Ovary (tissue), 9 donors: ENCODE data around the gene PPP5C. TPM values are rescaled to one million over a fixed set of nuclear protein-coding genes. Genes with fewer than 3 reads are reported as not detected.
A peak's percentile ranks its signal among the peaks of the same experiment; 100 is the strongest.

Experiments used
- DNase-seq, 5 donors: peaks; one replicate each; pipeline ENCODE4 v3.0.0-alpha.2; 2019 to 2020
- H3K27ac ChIP-seq, 2 donors: fragments of 200-600 bp; one replicate each; pipeline versions ENCODE4 v1.5.1 to v1.8.0; 2019 to 2022
- H3K27me3 ChIP-seq: fragments of 200-600 bp; one replicate; pipeline ENCODE4 v1.8.0; 2022
- H3K36me3 ChIP-seq: fragments of 200-600 bp; sonication (generic); one replicate; pipeline ENCODE4 v1.5.1; 2019
- H3K4me1 ChIP-seq: one replicate; pipeline ENCODE4 v1.8.1; 2013; ENCODE audit warnings: mild to moderate bottlenecking, moderate library complexity; ENCODE audit not compliant: insufficient read depth
- H3K4me3 ChIP-seq: fragments of 200-600 bp; sonication (generic); one replicate; pipeline ENCODE4 v1.5.1; 2017
- H3K9me3 ChIP-seq, 2 donors: fragments of 200-600 bp in 1 of 2; sonication (generic) in 1 of 2; one replicate each; pipeline versions ENCODE4 v1.5.1 to v1.8.1; 2013 to 2019; ENCODE audit warnings: mild to moderate bottlenecking in 1 of 2, moderate library complexity in 1 of 2
- EP300 ChIP-seq: sonication (generic); formaldehyde crosslinking; IDR thresholded peaks from one replicate; pipeline ENCODE4 v1.6.1; 2017; ENCODE audit warnings: antibody characterized with exemption
- POLR2A ChIP-seq: fragments of 450-650 bp; IDR thresholded peaks from one replicate; pipeline ENCODE4 v1.6.1; 2017; ENCODE audit warnings: antibody characterized with exemption, mild to moderate bottlenecking, moderate library complexity
- WGBS, 3 donors: extraction: QIAGEN DNeasy Blood & Tissue Kit in 1 of 3; methylation state at CpG; one replicate each; pipeline versions ENCODE4 v1.1.5 to v1.1.7; 2013 to 2017; 5-methylcytosine and 5-hydroxymethylcytosine counted together
- intact Hi-C, 4 donors: fragments of 100-400 bp; cut with DNase I; formaldehyde crosslinking; loops; one replicate each; pipeline versions ENCODE4 v1.11.0 to v1.15.1; 2022 to 2023
- polyA plus RNA-seq, 2 donors: library from polyadenylated mRNA; stranded (reverse); fragments of 200-250 nt in 1 of 2; fragments of 350-450 nt in 1 of 2; fragmentation: Illumina TruSeq in 1 of 2; extraction: RNeasy Lipid Tissue Mini Kit (QIAGEN cat#74804) in 1 of 2; gene quantifications; one replicate each; pipeline ENCODE4 v1.2.3, GENCODE V29; 2013 to 2014
- total RNA-seq, 7 donors: library from RNA; depleted of rRNA in 2 of 7; stranded (reverse); fragments of >200 nt in 2 of 7; fragmentation: NEBNext Ultra II Directional in 3 of 7; extraction: Animal tissue kit (Norgen Biotek cat#: 25700) in 3 of 7; gene quantifications; one replicate each; pipeline versions ENCODE4 v1.1.0 to v1.2.4, GENCODE V29; 2016 to 2023
- TF ChIP-seq, protein P1 (sequence below), 3 donors: fragments of 450-650 bp in 2 of 3; fragments of 200-600 bp in 1 of 3; IDR thresholded peaks; one replicate each; pipeline versions ENCODE4 v1.5.1 to v1.8.0; 2016 to 2022; ENCODE audit warnings: antibody characterized with exemption in 3 of 3, mild to moderate bottlenecking in 1 of 3
- donor health status: DM: no; HTN: no; CAD: no; lungs with moderate emphysema.
- donor health status: DM: no; HTN: no; CAD: no.
- donor health status: Bipolar disorder and iron deficiency.
- donor health status: DM: yes; HTN: yes; CAD: no.
- donor health status: DM: no; HTN: no; CAD: no.
- donor health status: DM: yes; HTN: yes; CAD: no.

Gene PPP5C
- total and polyA plus RNA-seq, 9 donors, result 33.1 to 79.2 (median 45.3) TPM

GRCh38 chr19:46299004-46299509, 47.8 kb upstream of the PPP5C start:
- Histone ChIP-seq H3K4me3 (peak overlapping the region; percentile 44), H3K27ac (peak overlapping the region; percentile 66 to 82), H3K27me3 (no peaks in the 10 kb centered on the region), H3K36me3 (no peaks in the 10 kb centered on the region), H3K4me1 (peaks cover 16% of the 10 kb centered on the region), H3K9me3 (no peaks in the 10 kb centered on the region)
- intact Hi-C loops, result loop anchor here in 2 of 4 donors (10.0 kb wide), 2 partner anchors 56 to 226 kb away; no protein-coding TSS in a partner anchor
- 1 to 11% (median 9%) methylated on average over 10 to 11 of the region's 11 CpGs for WGBS, 3 donors
- DNase-seq, result peak; percentile 98 to 100 (median 99)
- TF ChIP-seq, protein P1, sequence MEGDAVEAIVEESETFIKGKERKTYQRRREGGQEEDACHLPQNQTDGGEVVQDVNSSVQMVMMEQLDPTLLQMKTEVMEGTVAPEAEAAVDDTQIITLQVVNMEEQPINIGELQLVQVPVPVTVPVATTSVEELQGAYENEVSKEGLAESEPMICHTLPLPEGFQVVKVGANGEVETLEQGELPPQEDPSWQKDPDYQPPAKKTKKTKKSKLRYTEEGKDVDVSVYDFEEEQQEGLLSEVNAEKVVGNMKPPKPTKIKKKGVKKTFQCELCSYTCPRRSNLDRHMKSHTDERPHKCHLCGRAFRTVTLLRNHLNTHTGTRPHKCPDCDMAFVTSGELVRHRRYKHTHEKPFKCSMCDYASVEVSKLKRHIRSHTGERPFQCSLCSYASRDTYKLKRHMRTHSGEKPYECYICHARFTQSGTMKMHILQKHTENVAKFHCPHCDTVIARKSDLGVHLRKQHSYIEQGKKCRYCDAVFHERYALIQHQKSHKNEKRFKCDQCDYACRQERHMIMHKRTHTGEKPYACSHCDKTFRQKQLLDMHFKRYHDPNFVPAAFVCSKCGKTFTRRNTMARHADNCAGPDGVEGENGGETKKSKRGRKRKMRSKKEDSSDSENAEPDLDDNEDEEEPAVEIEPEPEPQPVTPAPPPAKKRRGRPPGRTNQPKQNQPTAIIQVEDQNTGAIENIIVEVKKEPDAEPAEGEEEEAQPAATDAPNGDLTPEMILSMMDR (IDR thresholded peaks at IDR 0.05), result no peak
- TF ChIP-seq POLR2A, result peak; percentile 23
- peak; percentile 61 for TF ChIP-seq EP300

DNA sequence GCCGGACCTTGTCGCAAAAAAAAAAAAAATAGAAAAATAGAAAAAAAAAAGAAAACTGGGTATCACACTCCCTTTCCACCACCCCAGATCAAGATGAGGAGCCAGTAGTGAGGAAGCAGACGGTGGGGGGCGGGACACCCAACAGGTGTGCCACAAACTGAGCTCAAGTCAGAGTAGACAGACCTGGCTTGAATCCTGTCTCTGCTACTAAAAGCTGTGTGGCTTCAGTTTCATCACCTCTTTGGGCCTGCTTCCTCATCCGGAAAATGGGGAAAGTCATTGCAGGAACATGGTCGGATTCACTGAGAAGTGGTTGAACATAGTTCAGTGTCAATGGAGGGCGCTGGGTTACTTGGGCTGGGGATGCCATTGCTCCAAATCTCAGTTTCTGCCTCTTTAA, 47.2 kb upstream of the PPP5C start:
- no peaks in the 10 kb centered on the region for H3K27me3 ChIP-seq
- H3K36me3 ChIP-seq, result no peaks in the 10 kb centered on the region
- DNase-seq, result peak in 2 of 5 donors; percentile 31 to 34
- WGBS, 3 donors, result 62 to 69% (median 64%) methylated on average over 7 of the region's 7 CpGs
- H3K9me3 ChIP-seq, result no peaks in the 10 kb centered on the region
- H3K27ac ChIP-seq, result peak overlapping the region; percentile 50 to 60
- intact Hi-C loops, result loop anchor here in 2 of 4 donors (10.0 kb wide), 2 partner anchors 55 to 225 kb away; no protein-coding TSS in a partner anchor
- TF ChIP-seq EP300 (no peak), POLR2A (no peak)
- TF ChIP-seq, protein P1 (IDR thresholded peaks at IDR 0.05), result no peak
- H3K4me3 ChIP-seq, result peak overlapping the region; percentile 25
- peaks cover 16% of the 10 kb centered on the region for H3K4me1 ChIP-seq

GRCh38 chr19:46303322-46303690, 43.6 kb upstream of the PPP5C start:
- intact Hi-C loops, result no loop called here
- WGBS, 3 donors, result 78 to 81% (median 81%) methylated on average over 10 of the region's 10 CpGs
- H3K27me3 ChIP-seq, result no peaks in the 10 kb centered on the region
- TF ChIP-seq POLR2A (no peak), EP300 (no peak)
- TF ChIP-seq, protein P1 (IDR thresholded peaks at IDR 0.05), result no peak
- H3K27ac ChIP-seq, result peak overlapping the region; percentile 3 to 11
- no peaks in the 10 kb centered on the region for H3K36me3 ChIP-seq
- DNase-seq, result peak in 2 of 5 donors; percentile 35 to 37
- H3K4me3 ChIP-seq, result no peak overlapping the region
- H3K9me3 ChIP-seq, result no peaks in the 10 kb centered on the region
- peaks cover 9% of the 10 kb centered on the region for H3K4me1 ChIP-seq

DNA sequence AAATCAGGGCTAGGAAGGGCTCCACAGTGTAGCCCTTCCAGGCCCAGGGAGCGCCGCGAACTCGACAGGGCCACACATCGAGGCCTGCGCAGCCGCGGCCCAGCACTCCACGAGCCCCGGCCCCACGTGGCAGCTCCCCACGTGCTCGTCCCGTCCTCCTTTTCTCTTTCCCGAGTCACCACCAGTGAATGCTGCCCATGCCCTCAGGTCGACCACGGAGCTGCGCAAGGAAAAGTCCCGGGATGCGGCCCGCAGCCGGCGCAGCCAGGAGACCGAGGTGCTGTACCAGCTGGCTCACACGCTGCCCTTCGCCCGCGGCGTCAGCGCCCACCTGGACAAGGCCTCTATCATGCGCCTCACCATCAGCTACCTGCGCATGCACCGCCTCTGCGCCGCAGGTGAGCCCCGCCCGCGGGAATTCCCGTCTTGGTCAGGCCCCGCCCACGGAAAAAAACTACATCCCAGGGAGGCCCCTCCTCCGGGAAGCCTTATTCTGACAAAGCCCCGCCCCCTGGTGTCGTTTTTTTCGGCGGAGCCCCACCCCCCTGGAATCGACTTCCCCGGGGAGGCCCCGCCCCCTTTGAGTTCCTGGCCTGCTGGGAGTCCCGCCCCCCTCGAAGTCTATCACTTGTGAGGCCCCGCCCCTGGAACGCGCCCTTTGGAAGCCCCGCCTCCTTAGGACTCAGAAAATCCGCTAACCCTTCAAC, 43.0 kb upstream of the PPP5C start:
- Histone ChIP-seq H3K4me1 (peaks cover 6% of the 10 kb centered on the region), H3K27ac (peak overlapping the region; percentile 3 to 11)
- WGBS, 3 donors, result 48 to 56% (median 54%) methylated on average over 46 to 56 of the region's 56 CpGs

More for the DNA sequence above, 43.0 kb upstream of the PPP5C start:
- DNase-seq, result peak; percentile 58 to 82 (median 70)
- no peaks in the 10 kb centered on the region for H3K27me3 ChIP-seq
- H3K36me3 ChIP-seq, result no peaks in the 10 kb centered on the region
- H3K4me3 ChIP-seq, result no peak overlapping the region
- intact Hi-C loops, result no loop called here
- TF ChIP-seq, protein P1 (IDR thresholded peaks at IDR 0.05), result no peak
- TF ChIP-seq EP300, result no peak
- TF ChIP-seq POLR2A, result no peak
- H3K9me3 ChIP-seq, result no peaks in the 10 kb centered on the region
